Measurements from ENCODE around the gene F10. TPM values are rescaled to one million over a fixed set of nuclear protein-coding genes. Genes with fewer than 3 reads are reported as not detected.

F10 gene
- total RNA-seq (2014; rRNA removed; shearing (Covaris generic)) (0.76 and 1.0 TPM in 2 replicates), polyA plus RNA-seq (2016; fragmentation: Nextera tagmentation; extraction: Ambion mirVana) (1.6 and 1.7 TPM in 2 replicates)
- long read RNA-seq, partial matches to known transcripts: 0 of 2 reads
- long read RNA-seq, other reads (novel, unspliced or antisense): 1 of 2 reads

DNA sequence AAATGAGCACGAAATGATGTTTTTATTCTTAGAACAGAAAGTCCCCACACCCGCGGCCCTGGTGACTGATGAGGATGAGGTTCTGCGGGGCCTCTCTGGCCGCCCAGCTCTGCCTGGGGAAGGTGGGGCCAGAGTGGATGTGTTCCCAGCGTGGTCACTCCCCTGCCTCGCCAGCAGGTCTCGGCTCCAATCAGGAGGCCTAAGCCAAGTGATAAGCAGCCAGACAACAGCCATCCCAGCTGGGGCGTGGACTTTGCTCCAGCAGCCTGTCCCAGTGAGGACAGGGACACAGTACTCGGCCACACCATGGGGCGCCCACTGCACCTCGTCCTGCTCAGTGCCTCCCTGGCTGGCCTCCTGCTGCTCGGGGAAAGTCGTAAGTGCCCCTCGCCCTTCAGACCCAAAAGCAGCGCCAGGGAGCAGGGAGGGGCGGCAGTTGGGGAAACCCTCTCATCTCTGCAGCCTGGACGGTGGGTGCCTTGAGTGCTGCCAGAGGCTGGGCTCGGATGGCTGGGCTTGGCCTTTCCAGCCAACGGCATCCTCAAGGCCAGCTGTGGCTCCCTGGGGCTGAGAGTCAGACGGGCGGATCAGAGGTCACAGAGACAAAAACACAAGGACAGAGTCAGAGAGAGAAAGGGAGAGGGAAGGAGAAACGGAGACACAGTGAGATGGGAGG lies at the start of gene F10:
Gene F10, plus strand, starts transcription at position 250 of the 676 bp plus-strand sequence. Its CDS starts 57 bp downstream, at position 307.
- H3K9me3 Mint-ChIP-seq: no peaks in the 10 kb centered on the region
- TF ChIP-seq POLR2AphosphoS5 (IDR thresholded peaks at IDR 0.05; ENCODE audit: low read depth) (no peak), CTCF (conservative IDR thresholded peaks at IDR 0.05; ENCODE audit: low read depth in 2 of 2) (no peak), ETS1 (IDR thresholded peaks at IDR 0.05) (no peak), CREB1 (CRISPR knock-in tag; IDR thresholded peaks at IDR 0.05; ENCODE audit: low read depth) (no peak), EZH2phosphoT487 (IDR thresholded peaks at IDR 0.05; ENCODE audit: unreplicated experiment) (no peak), NANOG (IDR thresholded peaks at IDR 0.05; ENCODE audit: borderline replicate concordance) (no peak), JUNB (IDR thresholded peaks at IDR 0.05; ENCODE audit: unreplicated experiment) (no peak), ZNF331 (CRISPR knock-in tag; IDR thresholded peaks at IDR 0.05; ENCODE audit: low read depth) (no peak), STAT1 (IDR thresholded peaks at IDR 0.05; ENCODE audit: unreplicated experiment) (no peak), ZNF114 (CRISPR knock-in tag; IDR thresholded peaks at IDR 0.05) (no peak), EZH2 (IDR thresholded peaks at IDR 0.05; ENCODE audit: low read depth, unreplicated experiment) (no peak)
- TF ChIP-seq, protein P1, sequence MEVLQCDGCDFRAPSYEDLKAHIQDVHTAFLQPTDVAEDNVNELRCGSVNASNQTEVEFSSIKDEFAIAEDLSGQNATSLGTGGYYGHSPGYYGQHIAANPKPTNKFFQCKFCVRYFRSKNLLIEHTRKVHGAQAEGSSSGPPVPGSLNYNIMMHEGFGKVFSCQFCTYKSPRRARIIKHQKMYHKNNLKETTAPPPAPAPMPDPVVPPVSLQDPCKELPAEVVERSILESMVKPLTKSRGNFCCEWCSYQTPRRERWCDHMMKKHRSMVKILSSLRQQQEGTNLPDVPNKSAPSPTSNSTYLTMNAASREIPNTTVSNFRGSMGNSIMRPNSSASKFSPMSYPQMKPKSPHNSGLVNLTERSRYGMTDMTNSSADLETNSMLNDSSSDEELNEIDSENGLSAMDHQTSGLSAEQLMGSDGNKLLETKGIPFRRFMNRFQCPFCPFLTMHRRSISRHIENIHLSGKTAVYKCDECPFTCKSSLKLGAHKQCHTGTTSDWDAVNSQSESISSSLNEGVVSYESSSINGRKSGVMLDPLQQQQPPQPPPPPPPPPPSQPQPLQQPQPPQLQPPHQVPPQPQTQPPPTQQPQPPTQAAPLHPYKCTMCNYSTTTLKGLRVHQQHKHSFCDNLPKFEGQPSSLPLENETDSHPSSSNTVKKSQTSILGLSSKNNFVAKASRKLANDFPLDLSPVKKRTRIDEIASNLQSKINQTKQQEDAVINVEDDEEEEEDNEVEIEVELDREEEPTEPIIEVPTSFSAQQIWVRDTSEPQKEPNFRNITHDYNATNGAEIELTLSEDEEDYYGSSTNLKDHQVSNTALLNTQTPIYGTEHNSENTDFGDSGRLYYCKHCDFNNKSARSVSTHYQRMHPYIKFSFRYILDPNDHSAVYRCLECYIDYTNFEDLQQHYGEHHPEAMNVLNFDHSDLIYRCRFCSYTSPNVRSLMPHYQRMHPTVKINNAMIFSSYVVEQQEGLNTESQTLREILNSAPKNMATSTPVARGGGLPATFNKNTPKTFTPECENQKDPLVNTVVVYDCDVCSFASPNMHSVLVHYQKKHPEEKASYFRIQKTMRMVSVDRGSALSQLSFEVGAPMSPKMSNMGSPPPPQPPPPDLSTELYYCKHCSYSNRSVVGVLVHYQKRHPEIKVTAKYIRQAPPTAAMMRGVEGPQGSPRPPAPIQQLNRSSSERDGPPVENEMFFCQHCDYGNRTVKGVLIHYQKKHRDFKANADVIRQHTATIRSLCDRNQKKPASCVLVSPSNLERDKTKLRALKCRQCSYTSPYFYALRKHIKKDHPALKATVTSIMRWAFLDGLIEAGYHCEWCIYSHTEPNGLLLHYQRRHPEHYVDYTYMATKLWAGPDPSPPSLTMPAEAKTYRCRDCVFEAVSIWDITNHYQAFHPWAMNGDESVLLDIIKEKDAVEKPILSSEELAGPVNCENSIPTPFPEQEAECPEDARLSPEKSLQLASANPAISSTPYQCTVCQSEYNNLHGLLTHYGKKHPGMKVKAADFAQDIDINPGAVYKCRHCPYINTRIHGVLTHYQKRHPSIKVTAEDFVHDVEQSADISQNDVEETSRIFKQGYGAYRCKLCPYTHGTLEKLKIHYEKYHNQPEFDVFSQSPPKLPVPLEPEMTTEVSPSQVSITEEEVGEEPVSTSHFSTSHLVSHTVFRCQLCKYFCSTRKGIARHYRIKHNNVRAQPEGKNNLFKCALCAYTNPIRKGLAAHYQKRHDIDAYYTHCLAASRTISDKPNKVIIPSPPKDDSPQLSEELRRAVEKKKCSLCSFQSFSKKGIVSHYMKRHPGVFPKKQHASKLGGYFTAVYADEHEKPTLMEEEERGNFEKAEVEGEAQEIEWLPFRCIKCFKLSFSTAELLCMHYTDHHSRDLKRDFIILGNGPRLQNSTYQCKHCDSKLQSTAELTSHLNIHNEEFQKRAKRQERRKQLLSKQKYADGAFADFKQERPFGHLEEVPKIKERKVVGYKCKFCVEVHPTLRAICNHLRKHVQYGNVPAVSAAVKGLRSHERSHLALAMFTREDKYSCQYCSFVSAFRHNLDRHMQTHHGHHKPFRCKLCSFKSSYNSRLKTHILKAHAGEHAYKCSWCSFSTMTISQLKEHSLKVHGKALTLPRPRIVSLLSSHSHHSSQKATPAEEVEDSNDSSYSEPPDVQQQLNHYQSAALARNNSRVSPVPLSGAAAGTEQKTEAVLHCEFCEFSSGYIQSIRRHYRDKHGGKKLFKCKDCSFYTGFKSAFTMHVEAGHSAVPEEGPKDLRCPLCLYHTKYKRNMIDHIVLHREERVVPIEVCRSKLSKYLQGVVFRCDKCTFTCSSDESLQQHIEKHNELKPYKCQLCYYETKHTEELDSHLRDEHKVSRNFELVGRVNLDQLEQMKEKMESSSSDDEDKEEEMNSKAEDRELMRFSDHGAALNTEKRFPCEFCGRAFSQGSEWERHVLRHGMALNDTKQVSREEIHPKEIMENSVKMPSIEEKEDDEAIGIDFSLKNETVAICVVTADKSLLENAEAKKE (CRISPR knock-in tag; IDR thresholded peaks at IDR 0.05): no peak
- TF ChIP-seq, protein P2, sequence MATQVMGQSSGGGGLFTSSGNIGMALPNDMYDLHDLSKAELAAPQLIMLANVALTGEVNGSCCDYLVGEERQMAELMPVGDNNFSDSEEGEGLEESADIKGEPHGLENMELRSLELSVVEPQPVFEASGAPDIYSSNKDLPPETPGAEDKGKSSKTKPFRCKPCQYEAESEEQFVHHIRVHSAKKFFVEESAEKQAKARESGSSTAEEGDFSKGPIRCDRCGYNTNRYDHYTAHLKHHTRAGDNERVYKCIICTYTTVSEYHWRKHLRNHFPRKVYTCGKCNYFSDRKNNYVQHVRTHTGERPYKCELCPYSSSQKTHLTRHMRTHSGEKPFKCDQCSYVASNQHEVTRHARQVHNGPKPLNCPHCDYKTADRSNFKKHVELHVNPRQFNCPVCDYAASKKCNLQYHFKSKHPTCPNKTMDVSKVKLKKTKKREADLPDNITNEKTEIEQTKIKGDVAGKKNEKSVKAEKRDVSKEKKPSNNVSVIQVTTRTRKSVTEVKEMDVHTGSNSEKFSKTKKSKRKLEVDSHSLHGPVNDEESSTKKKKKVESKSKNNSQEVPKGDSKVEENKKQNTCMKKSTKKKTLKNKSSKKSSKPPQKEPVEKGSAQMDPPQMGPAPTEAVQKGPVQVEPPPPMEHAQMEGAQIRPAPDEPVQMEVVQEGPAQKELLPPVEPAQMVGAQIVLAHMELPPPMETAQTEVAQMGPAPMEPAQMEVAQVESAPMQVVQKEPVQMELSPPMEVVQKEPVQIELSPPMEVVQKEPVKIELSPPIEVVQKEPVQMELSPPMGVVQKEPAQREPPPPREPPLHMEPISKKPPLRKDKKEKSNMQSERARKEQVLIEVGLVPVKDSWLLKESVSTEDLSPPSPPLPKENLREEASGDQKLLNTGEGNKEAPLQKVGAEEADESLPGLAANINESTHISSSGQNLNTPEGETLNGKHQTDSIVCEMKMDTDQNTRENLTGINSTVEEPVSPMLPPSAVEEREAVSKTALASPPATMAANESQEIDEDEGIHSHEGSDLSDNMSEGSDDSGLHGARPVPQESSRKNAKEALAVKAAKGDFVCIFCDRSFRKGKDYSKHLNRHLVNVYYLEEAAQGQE (IDR thresholded peaks at IDR 0.05; ENCODE audit: unreplicated experiment): no peak
- peak; percentile 68 for DNase-seq (ENCODE audit: low spot score)
- H3K4me1 Mint-ChIP-seq: peaks cover 11% of the 10 kb centered on the region
- H3K4me1 ChIP-seq (ENCODE audit: insufficient read depth): no peaks in the 10 kb centered on the region
- H3K36me3 Mint-ChIP-seq (ENCODE audit: low read depth): no peaks in the 10 kb centered on the region; the same call in 2 of the 3 replicates
- H3K36me3 ChIP-seq (ENCODE audit: insufficient read depth): no peaks in the 10 kb centered on the region
- H2AFZ ChIP-seq: peak within 1 kb of the TSS; percentile 78
- H3K27ac Mint-ChIP-seq: peak within 1 kb of the TSS; percentile 60; the same call in 1 of the 2 replicates
- H3K4me3 Mint-ChIP-seq: no peak within 1 kb of the TSS; the same call in 2 of the 3 replicates
- H3K79me2 ChIP-seq (replicated peaks; ENCODE audit: insufficient read depth): no peaks in the 10 kb centered on the region
- ATAC-seq: peak; percentile 92
- no peak within 1 kb of the TSS for H3K27ac ChIP-seq (ENCODE audit: low read depth)
- no peak within 1 kb of the TSS for H3K4me3 ChIP-seq
- H3K27me3 Mint-ChIP-seq (ENCODE audit: insufficient read depth, low read depth, poor library complexity): peaks cover 12% of the 10 kb centered on the region
- H3F3A ChIP-seq (replicated peaks; ENCODE audit: low read depth): no peaks in the 10 kb centered on the region
- H3K27me3 ChIP-seq (ENCODE audit: insufficient read depth): no peaks in the 10 kb centered on the region
- H4K20me1 ChIP-seq (replicated peaks; ENCODE audit: insufficient read depth): no peaks in the 10 kb centered on the region
- no peaks in the 10 kb centered on the region for H3K9me2 ChIP-seq (ENCODE audit: insufficient read depth)
- no peak within 1 kb of the TSS for H3K4me2 ChIP-seq

Measured in GM23338 (cell line).